PFSK-1 (cell line): Measurements from ENCODE around the gene TGM1.

Source experiments
- FOXP2 ChIP-seq: optimal IDR thresholded peaks from 2 replicates; pipeline ENCODE3; 2011; ENCODE audit warnings: borderline replicate concordance, control low read depth, inconsistent platforms; ENCODE audit not compliant: insufficient read depth; ENCODE audit errors: extremely low read length, extremely low read depth
- POLR2AphosphoS5 ChIP-seq: IDR thresholded peaks from 2 replicates; pipeline ENCODE4 v1.6.1; 2012; ENCODE audit warnings: low read depth, mild to moderate bottlenecking, control low read depth, low read length, moderate library complexity
- SIN3A ChIP-seq: IDR thresholded peaks from 2 replicates; pipeline ENCODE4 v1.6.1; 2012; ENCODE audit warnings: mild to moderate bottlenecking, low read length, moderate library complexity, borderline replicate concordance; ENCODE audit not compliant: insufficient read depth
- TAF1 ChIP-seq: IDR thresholded peaks from 2 replicates; pipeline ENCODE4 v1.6.1; 2012; ENCODE audit warnings: low read length, control low read depth, borderline replicate concordance; ENCODE audit not compliant: insufficient read depth
- TF ChIP-seq, protein P1 (sequence below), 2 experiments: IDR thresholded peaks; 2 replicates each; pipeline versions ENCODE4 v1.6.1 to v1.8.0; 2011 to 2012; ENCODE audit warnings: low read depth in 2 of 2, low read length in 2 of 2, control low read depth in 1 of 2, inconsistent platforms in 1 of 2, mild to moderate bottlenecking in 1 of 2, moderate library complexity in 1 of 2; ENCODE audit not compliant: insufficient read depth in 1 of 2

GRCh38 chr14:24310265-24310645, 47.3 kb upstream of the TGM1 start:
- no peak for TF ChIP-seq TAF1
- TF ChIP-seq, protein P1, sequence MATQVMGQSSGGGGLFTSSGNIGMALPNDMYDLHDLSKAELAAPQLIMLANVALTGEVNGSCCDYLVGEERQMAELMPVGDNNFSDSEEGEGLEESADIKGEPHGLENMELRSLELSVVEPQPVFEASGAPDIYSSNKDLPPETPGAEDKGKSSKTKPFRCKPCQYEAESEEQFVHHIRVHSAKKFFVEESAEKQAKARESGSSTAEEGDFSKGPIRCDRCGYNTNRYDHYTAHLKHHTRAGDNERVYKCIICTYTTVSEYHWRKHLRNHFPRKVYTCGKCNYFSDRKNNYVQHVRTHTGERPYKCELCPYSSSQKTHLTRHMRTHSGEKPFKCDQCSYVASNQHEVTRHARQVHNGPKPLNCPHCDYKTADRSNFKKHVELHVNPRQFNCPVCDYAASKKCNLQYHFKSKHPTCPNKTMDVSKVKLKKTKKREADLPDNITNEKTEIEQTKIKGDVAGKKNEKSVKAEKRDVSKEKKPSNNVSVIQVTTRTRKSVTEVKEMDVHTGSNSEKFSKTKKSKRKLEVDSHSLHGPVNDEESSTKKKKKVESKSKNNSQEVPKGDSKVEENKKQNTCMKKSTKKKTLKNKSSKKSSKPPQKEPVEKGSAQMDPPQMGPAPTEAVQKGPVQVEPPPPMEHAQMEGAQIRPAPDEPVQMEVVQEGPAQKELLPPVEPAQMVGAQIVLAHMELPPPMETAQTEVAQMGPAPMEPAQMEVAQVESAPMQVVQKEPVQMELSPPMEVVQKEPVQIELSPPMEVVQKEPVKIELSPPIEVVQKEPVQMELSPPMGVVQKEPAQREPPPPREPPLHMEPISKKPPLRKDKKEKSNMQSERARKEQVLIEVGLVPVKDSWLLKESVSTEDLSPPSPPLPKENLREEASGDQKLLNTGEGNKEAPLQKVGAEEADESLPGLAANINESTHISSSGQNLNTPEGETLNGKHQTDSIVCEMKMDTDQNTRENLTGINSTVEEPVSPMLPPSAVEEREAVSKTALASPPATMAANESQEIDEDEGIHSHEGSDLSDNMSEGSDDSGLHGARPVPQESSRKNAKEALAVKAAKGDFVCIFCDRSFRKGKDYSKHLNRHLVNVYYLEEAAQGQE (IDR thresholded peaks at IDR 0.05; ENCODE audit: insufficient read depth in 1 of 2, low read depth in 2 of 2, low read length in 2 of 2), result no peak
- TF ChIP-seq POLR2AphosphoS5, result no peak
- TF ChIP-seq SIN3A, result no peak
- TF ChIP-seq FOXP2, result no peak
